Measurements from ENCODE around the gene NF2. TPM values are rescaled to one million over a fixed set of nuclear protein-coding genes. Genes with fewer than 3 reads are reported as not detected.
"Not testable (repeated sequence)": the region's sequence is repeated elsewhere in the genome, so short reads cannot be mapped to it uniquely, and the experiment has no call there.

NF2 gene
- 28.4 TPM for total RNA-seq

- DNase-seq (ENCODE audit: low spot score), result peak; percentile 98
- intact Hi-C loops (cut with DNase I), result no loop called here
- peak; percentile 100 for ATAC-seq
Observed at GRCh38 chr22:29603358-29604075, at the start of gene NF2. Gene NF2, plus strand, starts transcription at chr22:29603633. Its CDS starts 366 bp downstream, at chr22:29603999.

- intact Hi-C loops (cut with DNase I), result no loop called here
- ATAC-seq (peak; percentile 81), DNase-seq (ENCODE audit: low spot score) (peak; percentile 75)
Observed at GRCh38 chr22:29555065-29555644, 48.3 kb upstream of the NF2 start.

- intact Hi-C loops (cut with DNase I), result no loop called here
- DNase-seq (ENCODE audit: low spot score), result no peak
- ATAC-seq, result no peak
Observed at GRCh38 chr22:29559030-29559429, 44.4 kb upstream of the NF2 start.

- no peak for DNase-seq (ENCODE audit: low spot score)
- intact Hi-C loops (cut with DNase I), result no loop called here
- no peak for ATAC-seq
Observed at GRCh38 chr22:29559853-29560252, 43.6 kb upstream of the NF2 start.

GRCh38 chr22:29563652-29564460 lies 39.6 kb upstream of the NF2 start:
- DNase-seq (ENCODE audit: low spot score) (no peak), ATAC-seq (no peak)
- intact Hi-C loops (cut with DNase I), result no loop called here

GRCh38 chr22:29566513-29566912 lies 36.9 kb upstream of the NF2 start:
- ATAC-seq; DNase-seq (ENCODE audit: low spot score); intact Hi-C loops (cut with DNase I): not testable (repeated sequence)

- ATAC-seq, result no peak
- no peak for DNase-seq (ENCODE audit: low spot score)
- intact Hi-C loops (cut with DNase I), result no loop called here
Observed at GRCh38 chr22:29567338-29567737, 36.1 kb upstream of the NF2 start.

- no peak for ATAC-seq
- no peak for DNase-seq (ENCODE audit: low spot score)
- intact Hi-C loops (cut with DNase I), result no loop called here
Observed at GRCh38 chr22:29569011-29569678, 34.3 kb upstream of the NF2 start.

- no peak for DNase-seq (ENCODE audit: low spot score)
- no peak for ATAC-seq
- intact Hi-C loops (cut with DNase I), result no loop called here
Observed at GRCh38 chr22:29570456-29570855, 33.0 kb upstream of the NF2 start.

GRCh38 chr22:29570912-29571549 lies 32.4 kb upstream of the NF2 start:
- intact Hi-C loops (cut with DNase I), result no loop called here
- DNase-seq (ENCODE audit: low spot score) (no peak), ATAC-seq (no peak)

GRCh38 chr22:29574762-29575450 lies 28.5 kb upstream of the NF2 start:
- DNase-seq (ENCODE audit: low spot score) (no peak), ATAC-seq (no peak)
- intact Hi-C loops (cut with DNase I), result no loop called here

- intact Hi-C loops (cut with DNase I), result no loop called here
- ATAC-seq (no peak), DNase-seq (ENCODE audit: low spot score) (no peak)
Observed at GRCh38 chr22:29578462-29579200, 24.8 kb upstream of the NF2 start.

GRCh38 chr22:29580200-29580810 lies 23.1 kb upstream of the NF2 start:
- no peak for DNase-seq (ENCODE audit: low spot score)
- peak; percentile 27 for ATAC-seq
- intact Hi-C loops (cut with DNase I), result no loop called here

- DNase-seq (ENCODE audit: low spot score) (no peak), ATAC-seq (no peak)
- intact Hi-C loops (cut with DNase I), result no loop called here
Observed at GRCh38 chr22:29581799-29582198, 21.6 kb upstream of the NF2 start.

- no peak for ATAC-seq
- no peak for DNase-seq (ENCODE audit: low spot score)
- intact Hi-C loops (cut with DNase I), result no loop called here
Observed at GRCh38 chr22:29584975-29585374, 18.5 kb upstream of the NF2 start.

- DNase-seq (ENCODE audit: low spot score); ATAC-seq; intact Hi-C loops (cut with DNase I): not testable (repeated sequence)
Observed at GRCh38 chr22:29586193-29586705, 17.2 kb upstream of the NF2 start.

Measured in sciatic nerve (tissue), 2 donors.